ENCODE data around the gene NLRP13.
"Not testable (repeated sequence)": the region's sequence is repeated elsewhere in the genome, so short reads cannot be mapped to it uniquely, and the experiment has no call there.

The NLRP13 gene, protein sequence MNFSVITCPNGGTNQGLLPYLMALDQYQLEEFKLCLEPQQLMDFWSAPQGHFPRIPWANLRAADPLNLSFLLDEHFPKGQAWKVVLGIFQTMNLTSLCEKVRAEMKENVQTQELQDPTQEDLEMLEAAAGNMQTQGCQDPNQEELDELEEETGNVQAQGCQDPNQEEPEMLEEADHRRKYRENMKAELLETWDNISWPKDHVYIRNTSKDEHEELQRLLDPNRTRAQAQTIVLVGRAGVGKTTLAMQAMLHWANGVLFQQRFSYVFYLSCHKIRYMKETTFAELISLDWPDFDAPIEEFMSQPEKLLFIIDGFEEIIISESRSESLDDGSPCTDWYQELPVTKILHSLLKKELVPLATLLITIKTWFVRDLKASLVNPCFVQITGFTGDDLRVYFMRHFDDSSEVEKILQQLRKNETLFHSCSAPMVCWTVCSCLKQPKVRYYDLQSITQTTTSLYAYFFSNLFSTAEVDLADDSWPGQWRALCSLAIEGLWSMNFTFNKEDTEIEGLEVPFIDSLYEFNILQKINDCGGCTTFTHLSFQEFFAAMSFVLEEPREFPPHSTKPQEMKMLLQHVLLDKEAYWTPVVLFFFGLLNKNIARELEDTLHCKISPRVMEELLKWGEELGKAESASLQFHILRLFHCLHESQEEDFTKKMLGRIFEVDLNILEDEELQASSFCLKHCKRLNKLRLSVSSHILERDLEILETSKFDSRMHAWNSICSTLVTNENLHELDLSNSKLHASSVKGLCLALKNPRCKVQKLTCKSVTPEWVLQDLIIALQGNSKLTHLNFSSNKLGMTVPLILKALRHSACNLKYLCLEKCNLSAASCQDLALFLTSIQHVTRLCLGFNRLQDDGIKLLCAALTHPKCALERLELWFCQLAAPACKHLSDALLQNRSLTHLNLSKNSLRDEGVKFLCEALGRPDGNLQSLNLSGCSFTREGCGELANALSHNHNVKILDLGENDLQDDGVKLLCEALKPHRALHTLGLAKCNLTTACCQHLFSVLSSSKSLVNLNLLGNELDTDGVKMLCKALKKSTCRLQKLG

DNA sequence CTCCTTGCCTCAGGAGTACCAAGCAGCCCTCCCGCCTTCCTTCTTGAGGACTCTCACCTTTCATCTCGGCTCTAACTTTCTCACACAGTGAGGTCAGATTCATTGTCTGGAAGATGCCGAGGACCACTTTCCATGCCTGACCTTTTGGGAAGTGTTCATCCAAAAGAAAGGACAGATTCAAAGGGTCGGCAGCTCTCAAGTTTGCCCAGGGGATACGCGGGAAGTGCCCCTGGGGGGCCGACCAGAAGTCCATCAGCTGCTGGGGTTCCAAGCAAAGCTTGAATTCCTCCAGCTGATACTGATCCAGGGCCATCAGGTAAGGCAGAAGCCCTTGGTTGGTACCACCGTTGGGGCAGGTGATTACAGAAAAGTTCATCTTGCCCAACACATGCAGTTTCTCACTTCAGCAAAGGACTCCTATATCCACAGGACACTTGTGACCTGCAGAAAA is at the start of gene NLRP13:
NLRP13 (minus strand) TSS at position 401 of the 451 bp plus-strand sequence; CDS start at position 376, 25 bp downstream.
- no peak for DNase-seq

DNA sequence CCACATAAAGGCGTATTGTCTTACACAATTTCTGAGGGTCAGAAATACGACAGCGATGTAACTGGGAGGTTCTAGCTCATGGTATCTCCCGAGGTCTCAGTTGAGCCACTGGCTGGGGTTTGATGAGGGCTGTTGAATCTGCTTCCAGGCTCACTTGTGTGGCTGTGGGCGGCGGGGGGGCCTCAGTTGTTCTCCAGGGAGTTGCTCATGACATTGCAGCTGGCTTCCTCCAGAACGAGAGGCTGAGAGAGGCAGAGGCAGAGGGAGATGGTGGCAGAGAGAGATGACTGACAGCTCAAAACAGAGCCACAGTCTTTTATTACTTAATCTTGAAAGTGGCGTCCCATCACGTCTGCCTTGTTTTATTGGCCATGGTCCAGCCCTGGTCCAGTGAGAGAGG is 48.3 kb upstream of the NLRP13 start:
- DNase-seq = no peak

- DNase-seq = no peak
These were observed 41.8 kb upstream of the NLRP13 start for GRCh38 chr19:55973982-55974381.

DNA sequence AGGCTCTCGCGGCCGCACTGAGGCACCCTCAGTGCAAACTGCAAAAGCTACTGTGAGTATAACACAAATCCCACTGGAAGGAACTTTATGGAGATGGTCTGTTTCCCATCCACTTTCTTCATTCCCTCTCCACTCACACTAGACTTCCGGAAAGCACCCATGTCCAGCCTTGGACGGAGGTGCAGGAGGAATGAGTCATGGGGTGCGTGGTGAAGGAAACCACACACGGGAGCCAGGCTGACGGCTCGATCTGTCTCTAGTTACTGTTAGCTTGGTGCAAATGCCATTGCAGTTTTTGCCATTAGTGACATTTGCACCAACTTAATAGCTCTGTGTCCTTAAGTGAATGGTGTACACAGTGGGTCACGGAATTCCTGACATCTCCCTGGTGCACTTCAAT is 30.1 kb upstream of the NLRP13 start:
- DNase-seq = no peak

DNA sequence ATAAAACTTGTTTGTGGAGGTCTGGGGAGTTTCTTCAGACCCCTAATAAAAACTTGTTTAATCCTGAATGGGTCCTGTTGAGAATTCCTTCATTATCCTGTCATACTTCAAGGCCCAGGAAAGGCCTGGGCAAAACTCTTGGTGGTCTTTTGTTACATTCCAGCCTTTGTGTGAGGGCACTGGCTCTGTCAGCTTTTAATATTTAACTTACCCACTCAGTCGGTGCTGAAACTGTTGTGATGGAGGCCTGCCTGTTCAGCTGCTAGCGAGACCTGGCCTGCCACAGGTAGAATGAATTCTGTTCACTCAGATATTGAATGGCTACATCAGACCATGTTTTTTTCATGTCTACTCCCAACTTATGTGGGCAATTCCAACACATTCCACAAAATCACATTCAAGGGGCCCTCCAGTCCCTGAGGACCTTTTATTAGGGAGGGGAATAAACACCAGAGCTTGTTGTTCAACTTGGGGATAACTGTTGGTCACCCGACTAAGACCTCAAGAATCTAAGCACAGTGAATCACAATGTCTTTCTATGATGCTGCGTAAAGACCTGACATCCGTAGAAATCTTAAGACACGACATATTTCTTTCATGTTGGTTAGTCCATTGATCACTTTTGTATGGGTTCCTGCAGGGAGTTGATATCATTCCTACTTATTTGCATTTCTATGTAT is 28.0 kb upstream of the NLRP13 start:
- no peak for DNase-seq

DNA sequence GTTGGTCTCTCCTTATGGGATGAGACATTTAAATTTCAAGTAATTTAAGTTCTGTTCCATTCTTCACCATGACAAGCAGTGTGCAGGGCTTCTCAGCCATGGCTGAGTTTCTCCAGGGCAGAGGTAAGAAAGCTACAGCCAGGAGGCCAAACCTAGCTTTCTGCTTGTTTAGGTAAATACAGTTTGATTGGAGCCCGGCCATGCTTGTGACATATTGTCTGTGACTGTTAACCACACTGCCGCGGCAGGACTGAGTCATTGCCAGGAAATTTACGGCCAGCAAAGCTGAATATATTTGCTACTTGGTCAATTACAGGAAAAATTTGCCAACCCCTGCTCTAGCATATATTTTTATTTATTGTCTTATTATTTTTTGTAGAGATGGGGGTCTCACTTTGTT is 26.2 kb upstream of the NLRP13 start:
- DNase-seq = no peak

DNA sequence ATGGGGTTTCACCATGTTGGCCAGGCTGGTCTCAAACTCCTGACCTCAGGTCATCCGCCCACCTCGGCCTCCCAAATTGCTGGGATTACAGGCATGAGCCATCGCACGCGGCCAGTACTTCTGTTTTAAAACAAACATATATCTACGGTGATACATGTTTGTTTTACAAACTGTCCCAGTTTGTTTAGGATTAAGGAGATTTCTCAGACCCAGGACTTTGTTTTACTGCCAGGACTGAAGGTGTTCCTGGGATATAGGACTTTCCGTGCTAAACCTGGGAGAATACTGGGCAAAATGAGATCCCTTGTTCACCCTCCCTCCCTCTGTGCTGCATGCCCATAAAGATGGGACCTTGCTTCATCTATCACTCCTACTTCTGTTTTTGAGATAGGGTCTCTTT is 24.3 kb upstream of the NLRP13 start:
- no peak for DNase-seq

DNA sequence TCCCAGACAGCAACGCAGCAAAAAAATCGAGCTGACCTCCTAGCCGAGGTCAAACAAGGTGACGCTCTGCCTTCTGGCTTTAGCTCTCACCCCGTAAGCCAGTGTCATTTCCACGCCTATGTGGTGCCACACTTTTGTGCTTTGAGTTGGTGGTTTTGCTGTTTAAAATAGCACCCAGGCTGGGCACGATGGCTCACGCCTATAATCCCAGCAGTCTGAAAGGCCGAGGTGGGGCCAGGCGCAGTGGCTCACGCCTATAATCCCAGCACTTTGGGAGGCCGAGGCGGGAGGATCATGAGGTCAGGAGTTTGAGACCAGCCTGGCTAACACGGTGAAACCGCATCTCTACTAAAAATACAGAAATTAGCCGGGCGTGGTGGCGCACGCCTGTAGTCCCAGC is 18.4 kb upstream of the NLRP13 start:
- not testable (repeated sequence) for DNase-seq

- no peak for DNase-seq
These were observed 15.4 kb upstream of the NLRP13 start, which contains the start of gene NLRP8 for GRCh38 chr19:55947532-55947931. Gene NLRP8 (plus strand): TSS chr19:55947832.

DNA sequence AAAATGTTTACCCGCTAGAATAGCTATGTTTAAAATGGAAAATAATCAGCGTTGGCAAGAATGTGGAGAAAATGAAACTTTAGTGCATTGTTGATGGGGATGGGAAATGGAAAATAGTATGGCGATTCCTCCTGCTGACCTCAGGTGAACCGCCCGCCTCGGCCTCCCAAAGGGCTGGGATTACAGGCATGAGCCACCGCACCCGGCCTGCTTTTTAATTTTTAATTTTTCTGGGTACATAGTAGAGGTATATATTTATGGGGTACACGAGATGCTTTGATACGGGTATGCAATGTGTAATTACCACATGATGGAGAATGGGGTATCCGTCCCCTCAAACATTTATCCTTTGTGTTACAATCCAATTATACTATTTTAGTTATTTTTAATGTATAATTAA is 8.2 kb upstream of the NLRP13 start:
- DNase-seq = no peak

DNA sequence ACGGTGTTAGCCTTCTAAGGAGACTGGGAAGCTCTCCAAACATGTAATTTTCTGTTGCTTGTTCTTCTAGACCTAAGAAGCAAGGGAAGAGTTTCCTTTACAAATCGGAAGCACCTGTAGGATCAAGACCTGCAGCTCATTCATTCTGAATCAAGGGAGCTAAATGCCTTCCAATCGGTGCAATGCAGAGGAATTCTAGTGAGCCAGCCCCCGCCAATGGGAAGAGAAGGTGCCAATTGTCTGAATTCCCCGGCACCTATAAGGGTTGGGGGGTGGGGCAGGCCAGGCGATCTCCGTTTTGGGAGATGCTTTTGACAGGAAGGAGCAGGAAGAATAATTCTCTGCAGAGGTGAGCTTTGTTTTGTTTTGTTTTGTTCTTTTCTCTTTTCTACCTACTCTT is 7.1 kb upstream of the NLRP13 start:
- DNase-seq = no peak

- no peak for DNase-seq
These were observed 3.1 kb upstream of the NLRP13 start for GRCh38 chr19:55935206-55935605.

- no peak for DNase-seq
These were observed 1.1 kb downstream of the NLRP13 start for GRCh38 chr19:55930996-55931515.

DNA sequence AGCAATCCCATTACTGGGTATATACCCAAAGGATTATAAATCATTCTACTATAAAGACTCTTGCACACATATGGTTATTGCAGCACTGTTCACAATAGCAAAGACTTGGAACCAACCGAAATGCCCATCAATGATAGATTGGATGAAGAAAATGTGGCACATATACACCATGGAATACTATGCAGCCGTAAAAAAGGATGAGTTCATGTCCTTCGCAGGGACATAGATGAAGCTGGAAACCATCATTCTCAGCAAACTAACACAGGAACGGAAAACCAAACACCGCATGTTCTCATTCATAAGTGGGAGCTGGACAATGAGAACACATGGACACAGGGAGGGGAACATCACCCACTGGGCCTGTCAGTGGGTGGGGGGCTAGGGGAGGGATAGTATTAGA is 2.9 kb downstream of the NLRP13 start:
- DNase-seq = not testable (repeated sequence)

DNA sequence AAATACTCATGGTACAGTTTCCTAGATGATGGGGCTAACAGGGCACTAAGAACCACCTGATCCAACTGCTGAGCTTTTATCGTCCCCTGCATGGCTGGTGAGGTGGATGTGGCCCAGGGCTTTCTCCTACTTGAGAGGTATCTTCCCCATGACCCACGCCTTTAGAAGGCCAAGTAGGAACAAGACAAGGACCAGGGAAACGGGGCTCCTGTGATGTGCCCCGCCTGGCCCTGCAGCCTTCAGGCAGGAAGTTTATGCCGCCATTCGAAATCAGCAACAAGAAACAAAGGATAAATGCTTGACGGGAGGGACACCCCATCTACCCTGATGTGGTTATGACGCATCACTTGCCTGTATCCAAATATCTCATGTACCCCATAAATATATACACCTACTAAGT is 4.1 kb downstream of the NLRP13 start:
- no peak for DNase-seq

- DNase-seq = no peak
These were observed 8.6 kb downstream of the NLRP13 start for GRCh38 chr19:55923556-55923955.

- no peak for DNase-seq
These were observed 18.4 kb downstream of the NLRP13 start for GRCh38 chr19:55913643-55914268.

DNA sequence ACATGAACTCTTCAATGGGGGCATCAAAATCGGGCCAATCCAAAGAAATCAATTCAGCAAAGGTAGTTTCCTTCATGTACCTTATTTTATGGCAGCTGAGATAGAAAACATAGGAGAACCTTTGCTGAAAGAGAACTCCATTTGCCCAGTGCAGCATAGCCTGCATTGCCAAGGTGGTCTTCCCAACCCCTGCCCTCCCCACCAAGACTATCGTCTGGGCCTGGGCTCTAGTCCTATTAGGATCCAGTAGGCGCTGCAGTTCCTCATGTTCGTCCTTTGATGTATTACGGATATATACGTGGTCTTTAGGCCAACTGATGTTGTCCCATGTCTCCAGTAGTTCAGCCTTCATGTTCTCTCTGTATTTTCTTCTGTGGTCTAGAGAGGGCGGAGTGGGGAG is 19.2 kb downstream of the NLRP13 start:
- DNase-seq = no peak

DNA sequence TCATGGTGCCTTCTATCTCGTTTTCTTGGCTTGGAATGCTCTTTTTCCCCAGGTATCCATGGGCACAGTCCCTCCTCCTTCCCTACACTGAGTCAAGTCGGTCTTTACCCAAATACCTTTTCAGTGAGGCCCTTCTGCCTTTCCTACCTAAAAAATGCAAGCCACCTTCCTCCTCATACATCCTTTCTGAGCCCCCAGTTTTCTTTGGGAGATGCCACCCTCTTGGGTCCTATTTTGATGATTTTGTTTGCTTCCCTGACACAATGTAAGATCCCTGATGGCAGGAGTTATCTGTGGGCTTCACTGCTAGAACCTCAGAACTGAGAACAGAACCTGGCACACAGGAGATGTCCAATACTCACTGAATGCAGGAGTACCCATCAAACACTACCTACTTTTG is 22.3 kb downstream of the NLRP13 start:
- DNase-seq = no peak

DNA sequence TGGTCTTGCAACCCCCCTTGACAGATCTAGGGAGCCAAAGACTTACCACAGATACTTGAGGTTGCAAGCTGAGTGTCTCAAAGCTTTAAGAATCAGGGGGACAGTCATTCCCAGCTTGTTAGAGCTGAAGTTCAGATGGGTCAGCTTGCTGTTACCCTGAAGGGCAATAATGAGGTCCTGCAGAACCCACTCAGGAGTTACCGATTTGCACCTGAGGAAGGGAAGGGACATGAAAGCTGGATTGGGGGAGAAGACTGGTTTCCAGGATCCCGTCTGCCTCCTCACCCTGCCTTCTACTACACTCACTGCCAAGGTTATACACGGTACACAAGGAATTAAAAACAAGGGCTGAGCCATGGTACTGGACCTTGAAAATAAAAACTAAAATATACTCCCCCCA is 24.4 kb downstream of the NLRP13 start:
- DNase-seq = no peak

DNA sequence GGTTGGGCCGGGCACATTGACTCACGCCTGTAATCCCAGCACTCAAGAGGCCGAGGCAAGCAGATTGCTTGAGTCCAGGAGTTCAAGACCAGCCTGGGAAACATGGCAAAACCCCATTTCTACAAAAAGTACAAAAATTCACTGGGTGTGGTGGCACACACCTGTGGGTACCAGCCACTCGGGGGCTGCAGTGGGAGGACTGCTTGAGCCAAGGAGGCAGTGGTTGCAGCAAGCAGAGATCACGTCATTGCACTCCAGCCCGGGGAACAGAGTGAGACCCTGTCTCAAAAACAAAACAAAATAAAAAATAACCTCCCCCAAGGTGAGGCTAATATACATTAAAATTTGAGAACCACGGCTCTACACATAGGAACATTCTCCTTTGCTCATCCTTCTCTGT is 24.9 kb downstream of the NLRP13 start:
- DNase-seq = no peak

- DNase-seq = no peak
These were observed 29.9 kb downstream of the NLRP13 start for GRCh38 chr19:55902080-55902751.

Data from NCI-H446 treated with DMSO at 0.1 percent for 48 hours (cell line).